Thyroid gland (tissue), 4 donors: ENCODE data around the gene NATD1.

Experiments
- CTCF ChIP-seq, 6 experiments: fragments of 200-600 bp in 3 of 6; fragments of 450-650 bp in 3 of 6; sonication (generic) in 3 of 6; IDR thresholded peaks; one replicate each; pipeline ENCODE4 v1.5.1; 2016 to 2019; ENCODE audit warnings: antibody characterized with exemption in 6 of 6, mild to moderate bottlenecking in 2 of 6, inconsistent platforms in 1 of 6, moderate library complexity in 1 of 6
- POLR2A ChIP-seq, 2 donors: fragments of 450-650 bp; IDR thresholded peaks; one replicate each; pipeline ENCODE4 v1.6.1; 2017; ENCODE audit warnings: antibody characterized with exemption in 2 of 2, mild to moderate bottlenecking in 2 of 2, moderate library complexity in 1 of 2

- no peak for TF ChIP-seq CTCF (IDR thresholded peaks at IDR 0.05)
- TF ChIP-seq POLR2A (IDR thresholded peaks at IDR 0.05) = no peak
These were observed 45.1 kb upstream of the NATD1 start for GRCh38 chr17:21298056-21298982.
